Activated T-cell treated with anti-CD3 and anti-CD28 coated beads, Interleukin-2, amount 50 U/mL, for 72 hours (primary cell): ENCODE measurements around the gene RSPH6A. TPM values are rescaled to one million over a fixed set of nuclear protein-coding genes. Genes with fewer than 3 reads are reported as not detected.

Source experiments
- ATAC-seq, 2 donors: fragments of 150-1000 bp; cut with Tn5 transposase; replicated peaks in 1 of 2; 2 replicates each; pipeline ENCODE4 v1.10.0; 2021; ENCODE audit warnings: moderate library complexity in 2 of 2, mild to moderate bottlenecking in 1 of 2
- DNase-seq, 2 donors: peaks; one replicate each; pipeline ENCODE4 v3.0.0; 2021 to 2022; ENCODE audit warnings: mixed read lengths in 1 of 2
- H3K27ac Mint-ChIP-seq: one replicate; pipeline ENCODE4 v1.8.0; 2022; ENCODE audit warnings: mild to moderate bottlenecking, moderate library complexity, mixed read lengths
- H3K27me3 Mint-ChIP-seq: one replicate; pipeline ENCODE4 v1.8.0; 2022; ENCODE audit warnings: low read depth, mixed read lengths
- H3K36me3 Mint-ChIP-seq, 2 donors: one replicate each; pipeline ENCODE4 v1.8.0; 2022; ENCODE audit warnings: mixed read lengths in 2 of 2, mild to moderate bottlenecking in 1 of 2; ENCODE audit not compliant: insufficient read depth in 2 of 2
- H3K4me1 Mint-ChIP-seq: one replicate; pipeline ENCODE4 v1.8.0; 2022; ENCODE audit warnings: low read depth, mixed read lengths
- H3K4me3 Mint-ChIP-seq, 2 donors: one replicate each; pipeline ENCODE4 v1.8.0; 2022; ENCODE audit warnings: mild to moderate bottlenecking in 2 of 2, mixed read lengths in 2 of 2, moderate library complexity in 2 of 2
- H3K9me3 Mint-ChIP-seq, 2 donors: one replicate each; pipeline ENCODE4 v1.8.0; 2022; ENCODE audit warnings: mixed read lengths in 2 of 2
- total RNA-seq, 2 donors: library from RNA; stranded (reverse); gene quantifications; one replicate each; pipeline ENCODE4 v1.2.3, GENCODE V29; 2022

Gene RSPH6A
- total RNA-seq = under 1 TPM; 0.43 to 0.60 TPM

- DNase-seq (no peak), ATAC-seq (no peak)
- Mint-ChIP-seq H3K36me3 (no peaks in the 10 kb centered on the region), H3K4me1 (peaks cover 6% of the 10 kb centered on the region), H3K4me3 (no peak within 1 kb of the TSS), H3K9me3 (no peaks in the 10 kb centered on the region), H3K27ac (no peak within 1 kb of the TSS), H3K27me3 (no peaks in the 10 kb centered on the region)
Observed at GRCh38 chr19:45814851-45815480, at the start of gene RSPH6A. RSPH6A (minus strand) TSS chr19:45815308; CDS start chr19:45815176, 132 bp downstream.

- DNase-seq (no peak), ATAC-seq (no peak)
- peaks cover 36% of the 10 kb centered on the region for H3K4me1 Mint-ChIP-seq
- peaks cover 25% of the 10 kb centered on the region for H3K27me3 Mint-ChIP-seq
- H3K27ac Mint-ChIP-seq = no peak overlapping the region
- no peaks in the 10 kb centered on the region for H3K9me3 Mint-ChIP-seq
- peak overlapping the region; percentile 71 to 78 for H3K4me3 Mint-ChIP-seq
- H3K36me3 Mint-ChIP-seq = peaks cover 5 to 12% of the 10 kb centered on the region in 2 donors
Observed at GRCh38 chr19:45864629-45865082, 49.5 kb upstream of the RSPH6A start.

GRCh38 chr19:45863840-45864628 lies 48.9 kb upstream of the RSPH6A start, which contains the start of gene FOXA3:
FOXA3 (plus strand) TSS chr19:45864326; CDS start chr19:45864457, 131 bp downstream.
- Mint-ChIP-seq H3K27ac (peak within 1 kb of the TSS; percentile 90), H3K4me3 (peak within 1 kb of the TSS; percentile 95 to 99), H3K4me1 (peaks cover 42% of the 10 kb centered on the region), H3K9me3 (no peaks in the 10 kb centered on the region), H3K27me3 (peaks cover 25% of the 10 kb centered on the region), H3K36me3 (peaks cover 8 to 16% of the 10 kb centered on the region in 2 donors)
- peak; percentile 79 to 84 for DNase-seq
- ATAC-seq = peak; percentile 56 to 61

- ATAC-seq (no peak), DNase-seq (no peak)
- Mint-ChIP-seq H3K9me3 (no peaks in the 10 kb centered on the region), H3K4me1 (peaks cover 45% of the 10 kb centered on the region), H3K27ac (peak overlapping the region; percentile 90), H3K27me3 (peaks cover 25% of the 10 kb centered on the region), H3K4me3 (peak overlapping the region; percentile 95 to 99), H3K36me3 (peaks cover 8 to 16% of the 10 kb centered on the region in 2 donors)
Observed at GRCh38 chr19:45863335-45863839, 48.3 kb upstream of the RSPH6A start.

- peak; percentile 99 to 100 for DNase-seq
- Mint-ChIP-seq H3K9me3 (no peaks in the 10 kb centered on the region), H3K36me3 (peaks cover 9 to 16% of the 10 kb centered on the region in 2 donors), H3K4me1 (peaks cover 50% of the 10 kb centered on the region), H3K27me3 (peaks cover 25% of the 10 kb centered on the region), H3K27ac (peak within 1 kb of the TSS; percentile 94), H3K4me3 (peak within 1 kb of the TSS; percentile 95 to 99)
- ATAC-seq = peak; percentile 95 to 97
Observed at GRCh38 chr19:45862564-45863334, 47.6 kb upstream of the RSPH6A start, which contains the start of gene SYMPK. SYMPK (minus strand) TSS chr19:45863147; CDS start chr19:45854495, 8,652 bp downstream.

- Mint-ChIP-seq H3K9me3 (no peaks in the 10 kb centered on the region), H3K4me3 (peak overlapping the region; percentile 95 to 99), H3K36me3 (peaks cover 9 to 16% of the 10 kb centered on the region in 2 donors), H3K4me1 (peaks cover 50% of the 10 kb centered on the region), H3K27ac (peak overlapping the region; percentile 94), H3K27me3 (peaks cover 25% of the 10 kb centered on the region)
- DNase-seq (no peak), ATAC-seq (no peak)
Observed at GRCh38 chr19:45862271-45862563, 47.1 kb upstream of the RSPH6A start.

- H3K36me3 Mint-ChIP-seq = peaks cover 9 to 17% of the 10 kb centered on the region in 2 donors
- peak overlapping the region; percentile 80 for H3K27ac Mint-ChIP-seq
- peaks cover 20% of the 10 kb centered on the region for H3K27me3 Mint-ChIP-seq
- peak overlapping the region; percentile 41 to 99 for H3K4me3 Mint-ChIP-seq
- peaks cover 50% of the 10 kb centered on the region for H3K4me1 Mint-ChIP-seq
- DNase-seq = no peak
- no peaks in the 10 kb centered on the region for H3K9me3 Mint-ChIP-seq
- ATAC-seq = no peak
Observed at GRCh38 chr19:45860359-45861259, 45.5 kb upstream of the RSPH6A start.

GRCh38 chr19:45854167-45854778 lies 39.2 kb upstream of the RSPH6A start:
- no peaks in the 10 kb centered on the region for H3K9me3 Mint-ChIP-seq
- no peak overlapping the region for H3K4me3 Mint-ChIP-seq
- peaks cover 11% of the 10 kb centered on the region for H3K4me1 Mint-ChIP-seq
- DNase-seq (no peak), ATAC-seq (no peak)
- H3K27ac Mint-ChIP-seq = no peak overlapping the region
- H3K36me3 Mint-ChIP-seq = peaks cover 7 to 30% of the 10 kb centered on the region in 2 donors
- H3K27me3 Mint-ChIP-seq = no peaks in the 10 kb centered on the region

GRCh38 chr19:45852983-45853382 lies 37.9 kb upstream of the RSPH6A start:
- no peaks in the 10 kb centered on the region for H3K9me3 Mint-ChIP-seq
- no peaks in the 10 kb centered on the region for H3K27me3 Mint-ChIP-seq
- H3K4me1 Mint-ChIP-seq = peaks cover 1% of the 10 kb centered on the region
- H3K36me3 Mint-ChIP-seq = peaks cover 7 to 28% of the 10 kb centered on the region in 2 donors
- no peak for DNase-seq
- no peak overlapping the region for H3K4me3 Mint-ChIP-seq
- H3K27ac Mint-ChIP-seq = no peak overlapping the region
- ATAC-seq = no peak

- DNase-seq = no peak
- H3K9me3 Mint-ChIP-seq = no peaks in the 10 kb centered on the region
- H3K36me3 Mint-ChIP-seq = peaks cover 9 to 33% of the 10 kb centered on the region in 2 donors
- no peak overlapping the region for H3K4me3 Mint-ChIP-seq
- H3K4me1 Mint-ChIP-seq = no peaks in the 10 kb centered on the region
- no peaks in the 10 kb centered on the region for H3K27me3 Mint-ChIP-seq
- no peak overlapping the region for H3K27ac Mint-ChIP-seq
- ATAC-seq = no peak
Observed at GRCh38 chr19:45852145-45852750, 37.1 kb upstream of the RSPH6A start.

GRCh38 chr19:45848922-45849321 lies 33.8 kb upstream of the RSPH6A start:
- no peaks in the 10 kb centered on the region for H3K27me3 Mint-ChIP-seq

More at GRCh38 chr19:45848922-45849321, 33.8 kb upstream of the RSPH6A start:
- peaks cover 11 to 39% of the 10 kb centered on the region in 2 donors for H3K36me3 Mint-ChIP-seq
- ATAC-seq (no peak), DNase-seq (no peak)
- H3K9me3 Mint-ChIP-seq = no peaks in the 10 kb centered on the region
- no peaks in the 10 kb centered on the region for H3K4me1 Mint-ChIP-seq
- no peak overlapping the region for H3K4me3 Mint-ChIP-seq
- H3K27ac Mint-ChIP-seq = no peak overlapping the region
